ENCODE data around the gene ADK.

DNA sequence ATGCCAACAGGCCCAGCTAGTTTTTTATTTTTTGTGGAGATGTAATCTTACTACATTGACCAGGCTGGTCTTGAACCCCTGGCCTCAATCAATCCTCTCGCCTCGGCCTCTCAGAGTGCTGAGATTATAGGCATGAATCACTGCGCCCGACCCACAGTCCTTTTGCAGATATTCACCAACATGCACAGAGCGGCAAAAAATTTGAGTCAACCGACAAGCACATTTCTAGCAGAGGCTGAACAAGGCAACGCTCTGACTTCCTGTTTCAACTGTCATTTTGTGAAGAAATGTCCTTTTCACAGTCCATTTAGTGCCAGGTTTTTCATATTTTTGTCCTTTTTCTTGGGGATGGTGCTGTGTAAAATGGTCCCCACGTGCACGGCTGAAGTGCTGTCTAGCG, 604.3 kb downstream of the ADK start:
- TF ChIP-seq, protein P1, sequence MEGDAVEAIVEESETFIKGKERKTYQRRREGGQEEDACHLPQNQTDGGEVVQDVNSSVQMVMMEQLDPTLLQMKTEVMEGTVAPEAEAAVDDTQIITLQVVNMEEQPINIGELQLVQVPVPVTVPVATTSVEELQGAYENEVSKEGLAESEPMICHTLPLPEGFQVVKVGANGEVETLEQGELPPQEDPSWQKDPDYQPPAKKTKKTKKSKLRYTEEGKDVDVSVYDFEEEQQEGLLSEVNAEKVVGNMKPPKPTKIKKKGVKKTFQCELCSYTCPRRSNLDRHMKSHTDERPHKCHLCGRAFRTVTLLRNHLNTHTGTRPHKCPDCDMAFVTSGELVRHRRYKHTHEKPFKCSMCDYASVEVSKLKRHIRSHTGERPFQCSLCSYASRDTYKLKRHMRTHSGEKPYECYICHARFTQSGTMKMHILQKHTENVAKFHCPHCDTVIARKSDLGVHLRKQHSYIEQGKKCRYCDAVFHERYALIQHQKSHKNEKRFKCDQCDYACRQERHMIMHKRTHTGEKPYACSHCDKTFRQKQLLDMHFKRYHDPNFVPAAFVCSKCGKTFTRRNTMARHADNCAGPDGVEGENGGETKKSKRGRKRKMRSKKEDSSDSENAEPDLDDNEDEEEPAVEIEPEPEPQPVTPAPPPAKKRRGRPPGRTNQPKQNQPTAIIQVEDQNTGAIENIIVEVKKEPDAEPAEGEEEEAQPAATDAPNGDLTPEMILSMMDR (IDR thresholded peaks at IDR 0.05) = no peak
- TF ChIP-seq POLR2AphosphoS5 (IDR thresholded peaks at IDR 0.05) (no peak), POLR2A (IDR thresholded peaks at IDR 0.05) (no peak), EP300 (IDR thresholded peaks at IDR 0.05) (no peak)

Measured in stomach (tissue), 4 donors.